WTC11 (cell line): Measurements from ENCODE around the gene ADRA1B. TPM values are rescaled to one million over a fixed set of nuclear protein-coding genes. Genes with fewer than 3 reads are reported as not detected.

Source experiments
- ATAC-seq: fragments of 200-7000 bp; cut with Tn5 transposase; 2 replicates; pipeline ENCODE4 v1.10.0; 2021; ENCODE audit warnings: mild to moderate bottlenecking, moderate library complexity
- Bru-seq: library from RNA; stranded (reverse); fragments of 400-500 nt; gene quantifications from one replicate; lab custom pipeline; 2021; lab: Mats Ljungman, UMichigan
- CTCF ChIA-PET: fragments of 300-600 bp; sonication (Branson Sonifier 250); formaldehyde crosslinking; loops from one replicate; lab custom pipeline; 2021; ENCODE audit warnings: antibody characterized with exemption; lab: Charles Lee
- POLR2A ChIA-PET: fragments of 350-600 bp; sonication (Branson Sonifier 250); formaldehyde crosslinking; loops from one replicate; lab custom pipeline; 2021; ENCODE audit warnings: antibody characterized with exemption; lab: Charles Lee
- DNase-seq: peaks from one replicate; pipeline ENCODE4 v3.0.0; 2021; ENCODE audit warnings: low spot score
- H3K27ac Mint-ChIP-seq: 2 replicates; pipeline ENCODE4 v1.8.0; 2021; ENCODE audit warnings: mixed read lengths
- H3K27me3 Mint-ChIP-seq: 2 replicates; pipeline ENCODE4 v1.8.0; 2021; ENCODE audit warnings: low read depth, mild to moderate bottlenecking, moderate library complexity, mixed read lengths
- H3K36me3 Mint-ChIP-seq: 2 replicates; pipeline ENCODE4 v1.8.0; 2021; ENCODE audit warnings: mixed read lengths
- H3K4me1 Mint-ChIP-seq: 2 replicates; pipeline ENCODE4 v1.8.0; 2022; ENCODE audit warnings: mixed read lengths
- H3K4me3 Mint-ChIP-seq: 2 replicates; pipeline ENCODE4 v1.8.0; 2021; ENCODE audit warnings: mild to moderate bottlenecking, moderate library complexity, mixed read lengths
- H3K9me3 Mint-ChIP-seq: 2 replicates; pipeline ENCODE4 v1.8.0; 2021; ENCODE audit warnings: mixed read lengths
- FOXK1 ChIP-seq: sonication (generic); formaldehyde crosslinking; IDR thresholded peaks from 2 replicates; pipeline ENCODE4 v1.8.0; 2022; ENCODE audit warnings: mild to moderate bottlenecking, moderate library complexity, missing genetic modification reagents
- FOXP1 ChIP-seq: sonication (generic); formaldehyde crosslinking; IDR thresholded peaks from 2 replicates; pipeline ENCODE4 v1.8.0; 2022; ENCODE audit warnings: missing genetic modification reagents, mild to moderate bottlenecking, moderate library complexity, borderline replicate concordance
- MYBL2 ChIP-seq: sonication (generic); formaldehyde crosslinking; IDR thresholded peaks from 2 replicates; pipeline ENCODE4 v1.8.1; 2023; ENCODE audit warnings: mild to moderate bottlenecking, moderate library complexity, missing genetic modification reagents
- SOX15 ChIP-seq: fragments of 250-450 bp; sonication (Bioruptor Pico); IDR thresholded peaks from 2 replicates; pipeline ENCODE4 v1.9.0; 2021; ENCODE audit warnings: mild to moderate bottlenecking
- SP1 ChIP-seq: sonication (generic); formaldehyde crosslinking; conservative IDR thresholded peaks from 2 replicates; pipeline ENCODE4 v1.8.1; 2022; ENCODE audit warnings: missing genetic modification reagents
- ZNF138 ChIP-seq: sonication (generic); formaldehyde crosslinking; conservative IDR thresholded peaks from 2 replicates; pipeline ENCODE4 v1.8.1; 2022; ENCODE audit warnings: mild to moderate bottlenecking, moderate library complexity, missing genetic modification reagents
- ZNF219 ChIP-seq: sonication (generic); formaldehyde crosslinking; IDR thresholded peaks from 2 replicates; pipeline ENCODE4 v1.8.0; 2023; ENCODE audit warnings: missing genetic modification reagents, mild to moderate bottlenecking, borderline replicate concordance
- ZNF263 ChIP-seq: sonication (generic); formaldehyde crosslinking; IDR thresholded peaks from 2 replicates; pipeline ENCODE4 v1.8.1; 2022; ENCODE audit warnings: low read depth, mild to moderate bottlenecking, moderate library complexity, missing genetic modification reagents
- ZNF423 ChIP-seq: fragments of 250-450 bp; sonication (Bioruptor Pico); IDR thresholded peaks from 2 replicates; pipeline ENCODE4 v2.1.2; 2022; ENCODE audit warnings: mild to moderate bottlenecking, moderate library complexity
- long read RNA-seq, 3 experiments: library from RNA in 1 of 3; library from capped mRNA in 1 of 3; library from polyadenylated mRNA in 1 of 3; unstranded in 2 of 3; stranded (forward) in 1 of 3; transcript quantifications; one replicate each; pipeline ENCODE4 v2.0.0, GENCODE V29; 2021
- total RNA-seq: library from RNA; stranded (reverse); gene quantifications from 3 replicates; pipeline ENCODE4 v1.2.3, GENCODE V29; 2021
- TF ChIP-seq, protein P1 (sequence below): sonication (generic); formaldehyde crosslinking; IDR thresholded peaks from 2 replicates; pipeline ENCODE4 v1.8.1; 2023; ENCODE audit warnings: mild to moderate bottlenecking, moderate library complexity, missing genetic modification reagents
- TF ChIP-seq, protein P2 (sequence below): fragments of 250-450 bp; sonication (Bioruptor Pico); IDR thresholded peaks from 2 replicates; pipeline ENCODE4 v1.9.0; 2021; ENCODE audit warnings: mild to moderate bottlenecking
- TF ChIP-seq, protein P3 (sequence below): sonication (generic); formaldehyde crosslinking; IDR thresholded peaks from 2 replicates; pipeline ENCODE4 v1.8.0; 2023; ENCODE audit warnings: missing genetic modification reagents, mild to moderate bottlenecking, borderline replicate concordance
- TF ChIP-seq, protein P4 (sequence below): sonication (generic); formaldehyde crosslinking; IDR thresholded peaks from 2 replicates; pipeline ENCODE4 v1.8.1; 2023; ENCODE audit warnings: mild to moderate bottlenecking, missing genetic modification reagents
- TF ChIP-seq, protein P5 (sequence below): sonication (generic); formaldehyde crosslinking; IDR thresholded peaks from 2 replicates; pipeline ENCODE4 v1.8.0; 2022; ENCODE audit warnings: mild to moderate bottlenecking, missing genetic modification reagents
- TF ChIP-seq, protein P6 (sequence below): sonication (generic); formaldehyde crosslinking; IDR thresholded peaks from 2 replicates; pipeline ENCODE4 v1.8.0; 2023; ENCODE audit warnings: mild to moderate bottlenecking, missing genetic modification reagents
- TF ChIP-seq, protein P7 (sequence below): fragments of 200-600 bp; IDR thresholded peaks from 2 replicates; pipeline ENCODE4 v1.8.0; 2022; ENCODE audit warnings: antibody characterized with exemption

Gene ADRA1B
- 0.11 to 0.16 TPM in 2 of 3 replicates, not detected in the other for total RNA-seq
- Bru-seq, nascent RNA = percentile 7 among the genes with signal in this experiment
- long read RNA-seq, experiment 1 = 0 reads
- long read RNA-seq, experiment 2 = 0 reads
- long read RNA-seq, experiment 3 = 0 reads

DNA sequence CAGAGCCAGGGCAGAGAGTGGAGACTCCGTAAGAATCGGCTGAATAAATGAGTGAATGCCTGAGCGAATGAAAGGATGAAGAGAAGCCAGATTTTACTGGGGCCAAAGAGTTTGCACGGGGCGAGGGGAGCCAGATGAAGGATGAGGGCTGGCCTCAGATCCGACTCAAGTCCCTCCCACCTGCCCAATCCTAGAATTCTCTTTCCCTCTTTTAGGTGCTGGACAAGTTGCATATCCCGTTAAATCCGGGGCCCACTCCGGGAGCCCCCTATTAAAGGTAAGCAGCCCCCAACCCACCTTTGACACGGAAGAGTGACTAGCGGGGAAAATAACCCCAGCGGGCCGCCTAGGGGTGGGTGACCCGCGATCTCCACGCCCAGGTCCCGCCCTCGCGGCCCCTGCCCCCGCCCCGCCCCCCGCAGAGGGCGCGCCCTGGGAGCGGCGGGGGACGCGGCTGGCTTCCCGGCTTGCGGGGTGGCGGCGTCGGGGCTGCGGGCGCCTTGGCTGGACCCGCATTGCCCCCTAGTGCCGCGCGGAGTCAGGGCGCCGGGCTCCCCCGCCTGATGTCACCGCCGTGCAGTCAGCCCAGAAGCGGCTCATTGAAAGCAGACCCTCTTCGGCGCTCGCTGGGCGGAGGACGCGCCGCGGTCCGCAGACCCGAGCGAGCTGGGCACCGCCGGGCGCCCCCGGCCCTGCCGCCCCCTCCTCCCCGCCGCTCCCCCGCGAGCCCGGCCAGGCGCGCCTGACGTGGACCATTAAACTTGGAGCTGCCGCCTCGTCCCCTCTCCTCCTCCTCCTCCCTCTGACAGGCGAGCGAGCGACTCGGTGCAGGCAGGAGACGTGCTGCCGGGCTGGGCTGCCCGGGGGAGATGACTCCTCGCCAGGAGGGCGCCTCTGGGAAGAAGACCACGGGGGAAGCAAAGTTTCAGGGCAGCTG lies at the start of gene ADRA1B:
ADRA1B (plus strand) TSS at position 579 of the 937 bp plus-strand sequence. CDS start 424 bp downstream, outside the sequence.
- TF ChIP-seq, protein P1, sequence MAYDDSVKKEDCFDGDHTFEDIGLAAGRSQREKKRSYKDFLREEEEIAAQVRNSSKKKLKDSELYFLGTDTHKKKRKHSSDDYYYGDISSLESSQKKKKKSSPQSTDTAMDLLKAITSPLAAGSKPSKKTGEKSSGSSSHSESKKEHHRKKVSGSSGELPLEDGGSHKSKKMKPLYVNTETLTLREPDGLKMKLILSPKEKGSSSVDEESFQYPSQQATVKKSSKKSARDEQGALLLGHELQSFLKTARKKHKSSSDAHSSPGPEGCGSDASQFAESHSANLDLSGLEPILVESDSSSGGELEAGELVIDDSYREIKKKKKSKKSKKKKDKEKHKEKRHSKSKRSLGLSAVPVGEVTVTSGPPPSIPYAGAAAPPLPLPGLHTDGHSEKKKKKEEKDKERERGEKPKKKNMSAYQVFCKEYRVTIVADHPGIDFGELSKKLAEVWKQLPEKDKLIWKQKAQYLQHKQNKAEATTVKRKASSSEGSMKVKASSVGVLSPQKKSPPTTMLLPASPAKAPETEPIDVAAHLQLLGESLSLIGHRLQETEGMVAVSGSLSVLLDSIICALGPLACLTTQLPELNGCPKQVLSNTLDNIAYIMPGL (CRISPR knock-in tag) = peak; percentile 62; the same call in 1 of the 2 replicates
- TF ChIP-seq MYBL2 (CRISPR knock-in tag) (no peak; the same call in 1 of the 2 replicates), FOXP1 (CRISPR knock-in tag) (no peak), FOXK1 (CRISPR knock-in tag) (no peak), ZNF263 (CRISPR knock-in tag) (no peak), SOX15 (CRISPR knock-in tag) (no peak), ZNF138 (CRISPR knock-in tag) (no peak), SP1 (CRISPR knock-in tag) (0 out of 2 replicates have a peak, but pooled peaks have one; percentile 42), ZNF423 (CRISPR knock-in tag) (peak; percentile 93), ZNF219 (CRISPR knock-in tag) (no peak)
- TF ChIP-seq, protein P2, sequence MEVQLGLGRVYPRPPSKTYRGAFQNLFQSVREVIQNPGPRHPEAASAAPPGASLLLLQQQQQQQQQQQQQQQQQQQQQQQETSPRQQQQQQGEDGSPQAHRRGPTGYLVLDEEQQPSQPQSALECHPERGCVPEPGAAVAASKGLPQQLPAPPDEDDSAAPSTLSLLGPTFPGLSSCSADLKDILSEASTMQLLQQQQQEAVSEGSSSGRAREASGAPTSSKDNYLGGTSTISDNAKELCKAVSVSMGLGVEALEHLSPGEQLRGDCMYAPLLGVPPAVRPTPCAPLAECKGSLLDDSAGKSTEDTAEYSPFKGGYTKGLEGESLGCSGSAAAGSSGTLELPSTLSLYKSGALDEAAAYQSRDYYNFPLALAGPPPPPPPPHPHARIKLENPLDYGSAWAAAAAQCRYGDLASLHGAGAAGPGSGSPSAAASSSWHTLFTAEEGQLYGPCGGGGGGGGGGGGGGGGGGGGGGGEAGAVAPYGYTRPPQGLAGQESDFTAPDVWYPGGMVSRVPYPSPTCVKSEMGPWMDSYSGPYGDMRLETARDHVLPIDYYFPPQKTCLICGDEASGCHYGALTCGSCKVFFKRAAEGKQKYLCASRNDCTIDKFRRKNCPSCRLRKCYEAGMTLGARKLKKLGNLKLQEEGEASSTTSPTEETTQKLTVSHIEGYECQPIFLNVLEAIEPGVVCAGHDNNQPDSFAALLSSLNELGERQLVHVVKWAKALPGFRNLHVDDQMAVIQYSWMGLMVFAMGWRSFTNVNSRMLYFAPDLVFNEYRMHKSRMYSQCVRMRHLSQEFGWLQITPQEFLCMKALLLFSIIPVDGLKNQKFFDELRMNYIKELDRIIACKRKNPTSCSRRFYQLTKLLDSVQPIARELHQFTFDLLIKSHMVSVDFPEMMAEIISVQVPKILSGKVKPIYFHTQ = no peak
- TF ChIP-seq, protein P3, sequence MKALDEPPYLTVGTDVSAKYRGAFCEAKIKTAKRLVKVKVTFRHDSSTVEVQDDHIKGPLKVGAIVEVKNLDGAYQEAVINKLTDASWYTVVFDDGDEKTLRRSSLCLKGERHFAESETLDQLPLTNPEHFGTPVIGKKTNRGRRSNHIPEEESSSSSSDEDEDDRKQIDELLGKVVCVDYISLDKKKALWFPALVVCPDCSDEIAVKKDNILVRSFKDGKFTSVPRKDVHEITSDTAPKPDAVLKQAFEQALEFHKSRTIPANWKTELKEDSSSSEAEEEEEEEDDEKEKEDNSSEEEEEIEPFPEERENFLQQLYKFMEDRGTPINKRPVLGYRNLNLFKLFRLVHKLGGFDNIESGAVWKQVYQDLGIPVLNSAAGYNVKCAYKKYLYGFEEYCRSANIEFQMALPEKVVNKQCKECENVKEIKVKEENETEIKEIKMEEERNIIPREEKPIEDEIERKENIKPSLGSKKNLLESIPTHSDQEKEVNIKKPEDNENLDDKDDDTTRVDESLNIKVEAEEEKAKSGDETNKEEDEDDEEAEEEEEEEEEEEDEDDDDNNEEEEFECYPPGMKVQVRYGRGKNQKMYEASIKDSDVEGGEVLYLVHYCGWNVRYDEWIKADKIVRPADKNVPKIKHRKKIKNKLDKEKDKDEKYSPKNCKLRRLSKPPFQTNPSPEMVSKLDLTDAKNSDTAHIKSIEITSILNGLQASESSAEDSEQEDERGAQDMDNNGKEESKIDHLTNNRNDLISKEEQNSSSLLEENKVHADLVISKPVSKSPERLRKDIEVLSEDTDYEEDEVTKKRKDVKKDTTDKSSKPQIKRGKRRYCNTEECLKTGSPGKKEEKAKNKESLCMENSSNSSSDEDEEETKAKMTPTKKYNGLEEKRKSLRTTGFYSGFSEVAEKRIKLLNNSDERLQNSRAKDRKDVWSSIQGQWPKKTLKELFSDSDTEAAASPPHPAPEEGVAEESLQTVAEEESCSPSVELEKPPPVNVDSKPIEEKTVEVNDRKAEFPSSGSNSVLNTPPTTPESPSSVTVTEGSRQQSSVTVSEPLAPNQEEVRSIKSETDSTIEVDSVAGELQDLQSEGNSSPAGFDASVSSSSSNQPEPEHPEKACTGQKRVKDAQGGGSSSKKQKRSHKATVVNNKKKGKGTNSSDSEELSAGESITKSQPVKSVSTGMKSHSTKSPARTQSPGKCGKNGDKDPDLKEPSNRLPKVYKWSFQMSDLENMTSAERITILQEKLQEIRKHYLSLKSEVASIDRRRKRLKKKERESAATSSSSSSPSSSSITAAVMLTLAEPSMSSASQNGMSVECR = no peak
- TF ChIP-seq, protein P4, sequence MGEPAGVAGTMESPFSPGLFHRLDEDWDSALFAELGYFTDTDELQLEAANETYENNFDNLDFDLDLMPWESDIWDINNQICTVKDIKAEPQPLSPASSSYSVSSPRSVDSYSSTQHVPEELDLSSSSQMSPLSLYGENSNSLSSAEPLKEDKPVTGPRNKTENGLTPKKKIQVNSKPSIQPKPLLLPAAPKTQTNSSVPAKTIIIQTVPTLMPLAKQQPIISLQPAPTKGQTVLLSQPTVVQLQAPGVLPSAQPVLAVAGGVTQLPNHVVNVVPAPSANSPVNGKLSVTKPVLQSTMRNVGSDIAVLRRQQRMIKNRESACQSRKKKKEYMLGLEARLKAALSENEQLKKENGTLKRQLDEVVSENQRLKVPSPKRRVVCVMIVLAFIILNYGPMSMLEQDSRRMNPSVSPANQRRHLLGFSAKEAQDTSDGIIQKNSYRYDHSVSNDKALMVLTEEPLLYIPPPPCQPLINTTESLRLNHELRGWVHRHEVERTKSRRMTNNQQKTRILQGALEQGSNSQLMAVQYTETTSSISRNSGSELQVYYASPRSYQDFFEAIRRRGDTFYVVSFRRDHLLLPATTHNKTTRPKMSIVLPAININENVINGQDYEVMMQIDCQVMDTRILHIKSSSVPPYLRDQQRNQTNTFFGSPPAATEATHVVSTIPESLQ (CRISPR knock-in tag) = no peak
- TF ChIP-seq, protein P5, sequence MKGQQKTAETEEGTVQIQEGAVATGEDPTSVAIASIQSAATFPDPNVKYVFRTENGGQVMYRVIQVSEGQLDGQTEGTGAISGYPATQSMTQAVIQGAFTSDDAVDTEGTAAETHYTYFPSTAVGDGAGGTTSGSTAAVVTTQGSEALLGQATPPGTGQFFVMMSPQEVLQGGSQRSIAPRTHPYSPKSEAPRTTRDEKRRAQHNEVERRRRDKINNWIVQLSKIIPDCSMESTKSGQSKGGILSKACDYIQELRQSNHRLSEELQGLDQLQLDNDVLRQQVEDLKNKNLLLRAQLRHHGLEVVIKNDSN (CRISPR knock-in tag) = no peak
- TF ChIP-seq, protein P6, sequence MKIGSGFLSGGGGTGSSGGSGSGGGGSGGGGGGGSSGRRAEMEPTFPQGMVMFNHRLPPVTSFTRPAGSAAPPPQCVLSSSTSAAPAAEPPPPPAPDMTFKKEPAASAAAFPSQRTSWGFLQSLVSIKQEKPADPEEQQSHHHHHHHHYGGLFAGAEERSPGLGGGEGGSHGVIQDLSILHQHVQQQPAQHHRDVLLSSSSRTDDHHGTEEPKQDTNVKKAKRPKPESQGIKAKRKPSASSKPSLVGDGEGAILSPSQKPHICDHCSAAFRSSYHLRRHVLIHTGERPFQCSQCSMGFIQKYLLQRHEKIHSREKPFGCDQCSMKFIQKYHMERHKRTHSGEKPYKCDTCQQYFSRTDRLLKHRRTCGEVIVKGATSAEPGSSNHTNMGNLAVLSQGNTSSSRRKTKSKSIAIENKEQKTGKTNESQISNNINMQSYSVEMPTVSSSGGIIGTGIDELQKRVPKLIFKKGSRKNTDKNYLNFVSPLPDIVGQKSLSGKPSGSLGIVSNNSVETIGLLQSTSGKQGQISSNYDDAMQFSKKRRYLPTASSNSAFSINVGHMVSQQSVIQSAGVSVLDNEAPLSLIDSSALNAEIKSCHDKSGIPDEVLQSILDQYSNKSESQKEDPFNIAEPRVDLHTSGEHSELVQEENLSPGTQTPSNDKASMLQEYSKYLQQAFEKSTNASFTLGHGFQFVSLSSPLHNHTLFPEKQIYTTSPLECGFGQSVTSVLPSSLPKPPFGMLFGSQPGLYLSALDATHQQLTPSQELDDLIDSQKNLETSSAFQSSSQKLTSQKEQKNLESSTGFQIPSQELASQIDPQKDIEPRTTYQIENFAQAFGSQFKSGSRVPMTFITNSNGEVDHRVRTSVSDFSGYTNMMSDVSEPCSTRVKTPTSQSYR (CRISPR knock-in tag) = no peak
- TF ChIP-seq, protein P7, sequence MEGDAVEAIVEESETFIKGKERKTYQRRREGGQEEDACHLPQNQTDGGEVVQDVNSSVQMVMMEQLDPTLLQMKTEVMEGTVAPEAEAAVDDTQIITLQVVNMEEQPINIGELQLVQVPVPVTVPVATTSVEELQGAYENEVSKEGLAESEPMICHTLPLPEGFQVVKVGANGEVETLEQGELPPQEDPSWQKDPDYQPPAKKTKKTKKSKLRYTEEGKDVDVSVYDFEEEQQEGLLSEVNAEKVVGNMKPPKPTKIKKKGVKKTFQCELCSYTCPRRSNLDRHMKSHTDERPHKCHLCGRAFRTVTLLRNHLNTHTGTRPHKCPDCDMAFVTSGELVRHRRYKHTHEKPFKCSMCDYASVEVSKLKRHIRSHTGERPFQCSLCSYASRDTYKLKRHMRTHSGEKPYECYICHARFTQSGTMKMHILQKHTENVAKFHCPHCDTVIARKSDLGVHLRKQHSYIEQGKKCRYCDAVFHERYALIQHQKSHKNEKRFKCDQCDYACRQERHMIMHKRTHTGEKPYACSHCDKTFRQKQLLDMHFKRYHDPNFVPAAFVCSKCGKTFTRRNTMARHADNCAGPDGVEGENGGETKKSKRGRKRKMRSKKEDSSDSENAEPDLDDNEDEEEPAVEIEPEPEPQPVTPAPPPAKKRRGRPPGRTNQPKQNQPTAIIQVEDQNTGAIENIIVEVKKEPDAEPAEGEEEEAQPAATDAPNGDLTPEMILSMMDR = peak; percentile 37; the same call in 1 of the 2 replicates
- ATAC-seq (peak; percentile 91), DNase-seq (peak; percentile 80)
- Mint-ChIP-seq H3K9me3 (no peaks in the 10 kb centered on the region), H3K27ac (no peak within 1 kb of the TSS), H3K36me3 (no peaks in the 10 kb centered on the region), H3K4me3 (peak within 1 kb of the TSS; percentile 78), H3K4me1 (peaks cover 9% of the 10 kb centered on the region), H3K27me3 (peaks cover 47% of the 10 kb centered on the region)
- CTCF ChIA-PET = interaction anchor here (0.6 to 3.6 kb wide), 21 partner anchors 8 to 1481 kb away, joined by 3 to 26 read pairs (median 4); no protein-coding TSS in a partner anchor
- POLR2A ChIA-PET = interaction anchor here (0.8 kb wide), 1 partner anchor 13 kb away, joined by 3 read pairs; no protein-coding TSS in a partner anchor
